Stimulated activated naive CD4-positive, alpha-beta T cell treated with Interleukin-2 at 50 U/mL for 16 hours (primary cell): Measurements from ENCODE around the gene SLFN12L.

Experiments used
- DNase-seq: peaks from one replicate; lab custom pipeline; 2025; lab: John Stamatoyannopoulos, UW

Gene SLFN12L

GRCh38 chr17:35432176-35433074, 105.1 kb downstream of the SLFN12L start, which contains the start of gene SLFN12:
SLFN12 (minus strand) TSS chr17:35432500; CDS start chr17:35423028, 9,472 bp downstream.
- DNase-seq, result peak; percentile 21

GRCh38 chr17:35429702-35430101, 107.8 kb downstream of the SLFN12L start:
- DNase-seq, result no peak

GRCh38 chr17:35428229-35428628, 109.2 kb downstream of the SLFN12L start:
- DNase-seq, result no peak

GRCh38 chr17:35423761-35424160, 113.7 kb downstream of the SLFN12L start:
- DNase-seq, result no peak
